NCI-H460 (cell line): Measurements from ENCODE around the gene NDUFS7. TPM values are rescaled to one million over a fixed set of nuclear protein-coding genes. Genes with fewer than 3 reads are reported as not detected.
"Not testable (repeated sequence)": the region's sequence is repeated elsewhere in the genome, so short reads cannot be mapped to it uniquely, and the experiment has no call there.

Experiments used
- DNase-seq: peaks from one replicate; pipeline ENCODE4 v3.0.0-alpha.2; 2016; ENCODE audit warnings: low read depth; ENCODE audit errors: extremely low read depth
- total RNA-seq: library from RNA; depleted of rRNA; stranded (reverse); fragments of >200 nt; shearing (Covaris generic); gene quantifications from 2 replicates; pipeline ENCODE4 v1.2.3, GENCODE V29; 2014

The NDUFS7 gene
- total RNA-seq, 1 experiment from 2014 or later: 52.3 TPM

DNA sequence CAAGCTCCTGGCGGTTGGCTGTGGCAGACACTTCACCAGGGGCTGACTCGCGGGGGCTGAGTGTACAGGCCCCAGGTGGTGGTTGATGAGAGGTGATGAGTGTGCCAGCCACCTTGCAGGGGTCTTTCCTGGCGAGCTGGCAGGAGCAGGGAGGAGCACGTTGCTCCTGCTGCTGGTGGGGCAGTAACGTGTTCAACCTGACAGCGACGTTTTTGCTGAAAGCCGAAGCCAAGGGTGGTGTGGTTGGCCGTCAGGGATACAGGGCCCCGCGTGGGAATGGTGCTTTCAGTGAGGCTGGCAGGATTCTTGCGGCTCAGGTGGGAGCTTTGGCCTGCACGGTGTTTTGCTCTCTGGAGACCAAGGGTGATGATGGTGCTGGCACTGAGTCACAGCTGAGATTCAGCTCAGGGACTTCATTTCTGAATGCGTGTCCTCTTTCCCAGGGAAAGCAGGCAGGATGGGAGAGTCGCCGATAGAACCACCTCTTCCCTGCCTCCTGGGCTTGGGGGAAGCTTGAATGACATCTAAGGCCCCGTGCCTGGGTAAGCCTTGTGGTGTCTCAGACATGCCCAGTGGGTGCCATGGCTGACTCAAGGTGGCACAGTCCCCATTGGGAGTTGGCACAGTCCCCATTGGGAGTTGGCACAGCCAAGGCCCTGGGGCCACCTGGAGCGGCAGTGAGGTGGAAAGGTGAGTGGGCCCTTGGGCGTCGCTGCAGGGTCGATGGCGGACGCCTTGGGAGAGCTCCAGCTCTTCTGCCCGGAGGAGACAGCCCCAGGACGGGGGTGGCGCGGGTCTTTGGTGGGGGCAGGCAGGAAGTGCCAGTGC is 32.5 kb downstream of the NDUFS7 start:
- no peak for DNase-seq

DNA sequence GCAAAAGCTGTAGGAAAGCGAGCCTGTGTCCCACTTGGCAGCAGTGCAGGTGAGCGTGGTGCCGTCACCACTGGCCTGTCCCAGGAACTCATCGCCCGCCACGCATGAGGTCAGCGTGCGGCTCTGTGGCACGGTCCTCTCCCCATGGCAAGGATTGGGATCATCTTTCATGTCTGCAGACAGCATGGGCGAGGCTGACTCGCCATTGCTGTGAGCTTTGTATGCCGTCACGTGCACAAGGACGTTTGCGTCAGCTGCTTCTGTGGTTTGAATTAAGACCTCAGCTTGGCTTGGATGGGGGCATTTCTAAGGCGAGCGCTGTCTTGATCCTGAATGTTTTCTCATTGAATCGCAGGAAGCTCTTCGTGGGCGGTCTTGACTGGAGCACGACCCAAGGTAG is 33.4 kb downstream of the NDUFS7 start:
- no peak for DNase-seq

GRCh38 chr19:1417681-1418495 is 34.2 kb downstream of the NDUFS7 start:
- no peak for DNase-seq

DNA sequence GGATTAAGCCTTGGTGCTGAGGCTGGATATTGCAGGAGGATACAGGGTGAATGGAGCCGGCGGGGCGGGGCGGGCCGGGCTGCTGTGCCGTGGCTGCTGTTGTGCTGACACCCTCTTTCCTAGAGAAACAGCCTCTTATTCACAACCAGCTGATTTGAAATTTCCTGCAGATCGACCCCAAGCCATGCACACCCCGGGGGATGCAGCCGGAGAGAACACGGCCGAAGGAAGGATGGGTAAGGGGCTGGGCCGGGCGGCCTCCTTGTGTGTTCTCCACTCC is 34.7 kb downstream of the NDUFS7 start:
- DNase-seq: no peak

DNA sequence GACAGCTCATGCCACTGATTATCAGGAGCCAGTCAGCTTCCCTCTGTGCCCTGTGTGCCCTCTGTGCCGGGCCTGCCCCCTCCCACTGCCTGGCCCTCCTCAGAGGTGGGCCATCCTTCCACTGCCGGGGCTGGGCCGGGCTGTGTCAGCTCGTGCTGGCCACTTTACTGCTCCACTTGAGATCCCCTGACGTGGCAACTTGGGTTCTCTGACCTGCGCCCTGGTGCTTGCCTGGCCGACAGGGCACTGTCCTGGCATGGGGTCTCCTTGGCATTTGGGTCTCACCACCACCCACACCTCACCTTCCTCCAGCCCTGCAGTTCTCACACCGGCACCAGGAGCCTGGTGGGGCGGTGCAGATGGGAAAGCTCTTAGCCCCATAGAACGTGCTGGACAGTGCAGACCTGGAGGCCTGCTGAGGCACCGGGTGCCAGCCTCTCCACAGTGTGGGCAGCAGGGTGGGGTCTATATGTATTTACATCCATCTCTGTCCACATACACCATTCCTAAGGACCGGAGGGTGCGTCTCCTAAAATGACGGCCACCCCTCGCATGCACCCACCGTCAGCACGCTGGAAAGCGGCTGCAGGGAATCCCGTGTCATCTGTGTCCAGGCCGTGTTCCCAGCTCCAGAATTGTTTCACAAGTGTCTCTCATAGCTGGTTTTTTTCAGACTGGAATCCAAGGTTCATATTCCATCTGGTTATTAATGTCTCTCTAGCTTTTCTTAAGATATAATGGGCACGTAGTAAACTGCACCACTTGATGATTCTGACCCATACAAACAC is 35.4 kb downstream of the NDUFS7 start:
- no peak for DNase-seq

- DNase-seq: not testable (repeated sequence)
These were observed 36.4 kb downstream of the NDUFS7 start for GRCh38 chr19:1420085-1420484.

- no peak for DNase-seq
These were observed 36.9 kb downstream of the NDUFS7 start for GRCh38 chr19:1420590-1420989.

GRCh38 chr19:1421218-1421957 is 37.7 kb downstream of the NDUFS7 start:
- no peak for DNase-seq

- no peak for DNase-seq
These were observed 38.2 kb downstream of the NDUFS7 start for GRCh38 chr19:1421958-1422305.

DNA sequence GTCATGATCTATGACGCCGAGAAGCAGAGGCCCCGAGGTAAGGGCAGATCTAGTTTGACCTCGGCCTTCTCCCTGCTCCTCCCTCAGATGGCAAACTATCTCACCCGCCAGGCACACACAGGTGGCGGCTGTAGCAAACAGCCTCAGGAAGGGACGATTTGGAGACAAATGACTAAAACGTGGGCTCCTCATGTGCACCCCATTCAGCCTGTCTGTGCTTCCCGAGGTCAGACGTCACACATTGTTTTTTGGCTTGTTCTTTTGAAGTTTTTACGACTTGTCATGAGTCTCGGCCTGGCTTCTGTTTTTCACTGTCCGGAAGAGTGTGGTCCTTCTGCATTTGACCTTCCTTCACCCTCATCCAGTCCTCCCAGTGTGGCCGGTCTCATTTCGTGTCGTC is 38.7 kb downstream of the NDUFS7 start:
- no peak for DNase-seq

DNA sequence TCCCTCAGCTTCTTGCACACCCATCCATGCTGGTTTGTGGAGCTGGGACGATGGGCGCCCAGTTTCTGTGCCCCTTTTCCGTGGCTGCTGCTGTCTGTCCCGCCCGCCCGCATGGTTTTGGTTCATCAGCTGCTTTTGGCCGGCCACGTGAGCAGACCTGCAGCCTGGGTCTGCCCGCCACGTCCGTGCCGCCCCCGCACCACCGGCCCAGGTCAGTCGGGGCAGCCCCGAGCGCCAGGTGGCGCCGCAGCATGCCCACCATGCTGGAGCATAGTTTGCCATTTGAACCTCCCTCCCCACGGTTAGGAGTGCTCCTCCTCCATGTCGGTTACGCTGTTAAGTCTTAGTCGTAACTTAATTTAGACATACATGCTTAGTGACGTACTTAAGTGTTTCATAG is 39.2 kb downstream of the NDUFS7 start:
- no peak for DNase-seq

- DNase-seq: no peak
These were observed 39.9 kb downstream of the NDUFS7 start for GRCh38 chr19:1423436-1424191.

GRCh38 chr19:1424192-1424955 is 40.7 kb downstream of the NDUFS7 start:
- no peak for DNase-seq

GRCh38 chr19:1425102-1425837 is 41.6 kb downstream of the NDUFS7 start:
- DNase-seq: no peak

DNA sequence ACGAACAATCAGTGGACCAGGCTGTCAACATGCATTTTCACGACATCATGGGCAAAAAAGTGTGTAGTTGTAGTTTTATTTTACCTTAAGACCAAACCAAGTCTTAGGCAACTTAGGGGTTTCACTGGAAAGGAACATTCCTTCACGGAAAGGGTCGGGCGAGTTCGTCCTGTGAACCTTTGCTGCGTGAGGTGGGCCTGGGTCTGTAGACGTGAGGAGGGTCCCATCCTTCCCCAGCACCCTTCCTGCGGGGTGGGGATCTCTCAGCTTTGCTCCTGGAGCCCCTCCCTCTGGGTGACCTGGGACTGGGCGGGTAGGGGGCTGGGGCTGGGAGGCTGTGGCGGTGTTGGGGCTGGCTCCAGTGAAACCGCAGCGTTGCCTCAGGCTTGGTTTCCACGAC is 42.2 kb downstream of the NDUFS7 start:
- DNase-seq: no peak

GRCh38 chr19:1426736-1427135 is 43.0 kb downstream of the NDUFS7 start:
- DNase-seq: no peak

- DNase-seq: no peak
These were observed 43.7 kb downstream of the NDUFS7 start for GRCh38 chr19:1427221-1427920.
